Uterus (tissue), 2 donors: ENCODE results near the gene SLC66A2.

Experiments
- CTCF ChIP-seq, 4 experiments: fragments of 200-600 bp in 2 of 4; fragments of 450-650 bp in 2 of 4; sonication (generic) in 2 of 4; IDR thresholded peaks; one replicate each; pipeline ENCODE4 v1.5.1; 2016 to 2019; ENCODE audit warnings: antibody characterized with exemption in 4 of 4, mild to moderate bottlenecking in 2 of 4, moderate library complexity in 1 of 4
- POLR2A ChIP-seq, 2 donors: fragments of 450-650 bp; IDR thresholded peaks; one replicate each; pipeline ENCODE4 v1.6.1; 2016; ENCODE audit warnings: antibody characterized with exemption in 2 of 2, mild to moderate bottlenecking in 1 of 2, moderate library complexity in 1 of 2

GRCh38 chr18:79889569-79889968 is 61.9 kb downstream of the SLC66A2 start:
- TF ChIP-seq POLR2A (IDR thresholded peaks at IDR 0.05) (no peak), CTCF (IDR thresholded peaks at IDR 0.05) (no peak)
